ENCODE measurements around the gene PDE9A. TPM values are rescaled to one million over a fixed set of nuclear protein-coding genes. Genes with fewer than 3 reads are reported as not detected.

Gene PDE9A
- total RNA-seq, 1 donor from 2014 or later, result 3.9 TPM

- peaks cover 45% of the 10 kb centered on the region for H3K27me3 ChIP-seq (ENCODE audit: control insufficient read depth, insufficient read depth, low read length)
- no peak for DNase-seq (ENCODE audit: low read depth)
- no peaks in the 10 kb centered on the region for H3K36me3 ChIP-seq (ENCODE audit: control insufficient read depth, insufficient read depth, low read length)
- no peak overlapping the region for H3K4me3 ChIP-seq (ENCODE audit: low read depth, low read length)
- TF ChIP-seq CTCF (IDR thresholded peaks at IDR 0.05; ENCODE audit: insufficient read depth, low read length, poor library complexity, severe bottlenecking), result no peak
These were observed 13.5 kb downstream of the PDE9A start for GRCh38 chr21:42666925-42667324.

GRCh38 chr21:42668298-42668992 lies 15.0 kb downstream of the PDE9A start:
- DNase-seq (ENCODE audit: low read depth), result no peak
- Histone ChIP-seq H3K4me3 (ENCODE audit: low read depth, low read length) (no peak overlapping the region), H3K27me3 (ENCODE audit: control insufficient read depth, insufficient read depth, low read length) (peaks cover 47% of the 10 kb centered on the region), H3K36me3 (ENCODE audit: control insufficient read depth, insufficient read depth, low read length) (no peaks in the 10 kb centered on the region)
- TF ChIP-seq CTCF (IDR thresholded peaks at IDR 0.05; ENCODE audit: insufficient read depth, low read length, poor library complexity, severe bottlenecking), result no peak

- TF ChIP-seq CTCF (IDR thresholded peaks at IDR 0.05; ENCODE audit: insufficient read depth, low read length, poor library complexity, severe bottlenecking), result no peak
- no peaks in the 10 kb centered on the region for H3K36me3 ChIP-seq (ENCODE audit: control insufficient read depth, insufficient read depth, low read length)
- H3K27me3 ChIP-seq (ENCODE audit: control insufficient read depth, insufficient read depth, low read length), result peaks cover 51% of the 10 kb centered on the region
- DNase-seq (ENCODE audit: low read depth), result no peak
- H3K4me3 ChIP-seq (ENCODE audit: low read depth, low read length), result no peak overlapping the region
These were observed 15.6 kb downstream of the PDE9A start for GRCh38 chr21:42669041-42669440.

- TF ChIP-seq CTCF (IDR thresholded peaks at IDR 0.05; ENCODE audit: insufficient read depth, low read length, poor library complexity, severe bottlenecking), result no peak
- no peak overlapping the region for H3K4me3 ChIP-seq (ENCODE audit: low read depth, low read length)
- peaks cover 55% of the 10 kb centered on the region for H3K27me3 ChIP-seq (ENCODE audit: control insufficient read depth, insufficient read depth, low read length)
- DNase-seq (ENCODE audit: low read depth), result no peak
- no peaks in the 10 kb centered on the region for H3K36me3 ChIP-seq (ENCODE audit: control insufficient read depth, insufficient read depth, low read length)
These were observed 16.8 kb downstream of the PDE9A start for GRCh38 chr21:42670058-42670880.

GRCh38 chr21:42670884-42671283 lies 17.5 kb downstream of the PDE9A start:
- no peaks in the 10 kb centered on the region for H3K36me3 ChIP-seq (ENCODE audit: control insufficient read depth, insufficient read depth, low read length)
- peaks cover 61% of the 10 kb centered on the region for H3K27me3 ChIP-seq (ENCODE audit: control insufficient read depth, insufficient read depth, low read length)
- no peak for TF ChIP-seq CTCF (IDR thresholded peaks at IDR 0.05; ENCODE audit: insufficient read depth, low read length, poor library complexity, severe bottlenecking)
- no peak overlapping the region for H3K4me3 ChIP-seq (ENCODE audit: low read depth, low read length)
- no peak for DNase-seq (ENCODE audit: low read depth)

Measured in kidney epithelial cell (primary cell).